HG03558 (cell line): ENCODE results near the gene SLC36A1.
"Not testable (repeated sequence)": the region's sequence is repeated elsewhere in the genome, so short reads cannot be mapped to it uniquely, and the experiment has no call there.

Source experiments
- ATAC-seq: cut with Tn5 transposase; IDR thresholded peaks from one replicate; pipeline ENCODE4 v1.9.1; 2021; ENCODE audit warnings: moderate number of reproducible peaks; ENCODE audit not compliant: unreplicated experiment; ENCODE audit errors: extremely low read depth

SLC36A1 gene

GRCh38 chr5:151447174-151448037, at the start of gene SLC36A1:
Gene SLC36A1 (plus strand): TSS chr5:151447603. CDS start chr5:151458793, 11,190 bp downstream.
- ATAC-seq, result no peak

DNA sequence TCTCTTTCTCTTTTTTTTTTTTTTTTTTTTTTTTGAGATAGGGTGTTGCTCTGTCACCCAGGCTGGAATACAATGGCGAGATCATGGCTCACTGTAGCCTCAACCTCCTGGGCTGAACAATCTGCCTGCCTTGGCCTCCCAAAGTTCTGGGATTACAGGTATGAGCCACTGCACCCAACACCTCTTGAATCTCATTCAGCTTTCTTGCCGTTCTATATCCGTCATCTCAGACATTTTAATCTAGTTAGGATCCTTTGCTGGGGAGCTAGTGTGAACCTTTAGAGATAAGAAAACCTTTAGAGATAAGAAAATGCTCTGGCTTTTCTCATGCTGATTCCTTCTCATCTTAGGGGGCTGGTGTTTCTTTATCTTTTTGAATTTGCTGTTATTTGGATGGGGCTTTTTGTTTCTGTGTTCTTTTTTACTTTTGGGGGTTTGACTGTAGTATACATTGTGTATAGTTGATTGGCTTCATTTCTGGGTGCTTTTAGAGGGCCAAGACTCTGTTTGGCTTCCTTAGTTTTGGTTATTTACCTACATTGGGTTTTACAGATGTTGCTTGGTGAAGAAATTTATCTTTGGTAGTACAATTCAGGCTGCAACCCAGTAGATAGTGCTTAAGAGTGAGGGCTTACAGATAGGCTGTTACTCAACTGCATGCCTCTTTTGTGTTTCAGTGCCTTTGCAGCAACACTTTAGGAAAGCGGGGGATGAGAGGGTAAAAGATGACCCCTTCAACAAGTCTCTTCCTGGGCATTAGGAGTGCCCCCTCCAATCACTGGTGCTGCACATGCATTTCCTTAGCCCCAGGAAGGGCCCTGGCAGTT, 41.9 kb upstream of the SLC36A1 start:
- no peak for ATAC-seq

- ATAC-seq, result no peak
These were observed 41.0 kb upstream of the SLC36A1 start for GRCh38 chr5:151406322-151406947.

DNA sequence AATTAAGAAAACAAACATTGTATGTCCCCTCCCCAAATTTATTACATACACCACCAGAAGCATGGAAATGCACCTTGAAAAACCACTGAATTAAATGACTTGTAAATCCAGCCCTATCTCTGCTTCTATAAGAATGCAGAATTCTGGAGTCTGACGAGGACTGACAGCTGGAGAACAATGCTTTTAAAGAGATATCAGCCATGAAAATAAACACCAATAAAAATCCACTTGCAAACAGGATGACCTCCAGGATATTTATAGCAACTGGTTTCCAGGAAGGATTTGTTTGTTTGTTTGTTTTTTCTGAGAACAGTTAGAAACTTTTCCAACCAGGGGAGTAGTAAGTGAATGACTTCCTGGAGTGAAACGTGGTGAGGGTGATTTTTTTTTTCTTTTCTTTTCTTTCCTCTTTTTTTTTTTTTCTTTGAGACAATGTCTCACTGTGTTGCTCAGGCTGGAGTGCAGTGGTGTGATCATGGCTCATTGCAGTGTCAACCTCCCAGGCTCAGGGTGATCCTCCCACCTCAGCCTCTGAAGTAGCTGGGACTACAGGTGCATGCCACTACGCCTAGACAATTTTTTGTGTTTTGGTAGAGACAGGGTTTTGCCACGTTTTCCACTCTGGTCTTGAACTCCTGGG, 38.7 kb upstream of the SLC36A1 start:
- no peak for ATAC-seq

DNA sequence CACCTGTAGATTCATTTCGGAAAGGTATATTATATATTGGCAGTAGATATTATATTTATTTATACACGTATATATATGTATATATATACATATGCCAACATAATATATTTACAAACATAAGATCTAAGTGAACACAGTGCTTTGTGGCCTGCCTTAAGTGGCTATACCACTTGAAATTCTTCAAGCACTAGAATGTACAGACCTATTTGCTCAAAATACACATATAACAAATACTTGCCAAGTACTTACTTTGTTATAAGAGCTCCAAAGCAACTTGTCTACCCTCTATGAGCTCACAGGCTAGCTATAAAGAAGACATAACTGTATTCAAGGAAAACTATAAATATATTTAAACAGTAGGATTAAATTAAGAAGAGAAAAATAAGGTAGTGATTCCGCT, 33.6 kb upstream of the SLC36A1 start:
- ATAC-seq, result no peak

GRCh38 chr5:151414536-151414935, 32.9 kb upstream of the SLC36A1 start:
- ATAC-seq, result no peak

GRCh38 chr5:151417712-151418111, 29.7 kb upstream of the SLC36A1 start:
- ATAC-seq, result no peak

DNA sequence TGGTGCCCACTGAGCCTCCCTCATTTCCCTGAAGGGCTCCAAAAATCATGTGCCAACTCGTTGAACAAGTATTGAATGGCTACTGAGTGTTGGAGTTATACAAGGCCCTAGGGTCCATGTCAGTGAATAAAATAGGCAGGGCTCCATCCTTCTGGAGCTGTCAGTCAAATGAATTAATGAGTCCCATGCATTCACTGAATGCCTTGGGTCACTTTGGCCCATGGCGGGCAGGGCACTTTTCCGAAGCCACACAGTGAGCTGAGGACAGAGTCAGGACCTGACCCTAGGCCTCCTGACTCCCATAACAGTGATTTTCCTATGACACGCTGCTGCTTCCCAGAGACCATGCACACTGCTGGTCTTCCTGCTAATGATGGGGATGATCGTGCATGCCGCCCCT, 27.3 kb upstream of the SLC36A1 start:
- ATAC-seq, result no peak

DNA sequence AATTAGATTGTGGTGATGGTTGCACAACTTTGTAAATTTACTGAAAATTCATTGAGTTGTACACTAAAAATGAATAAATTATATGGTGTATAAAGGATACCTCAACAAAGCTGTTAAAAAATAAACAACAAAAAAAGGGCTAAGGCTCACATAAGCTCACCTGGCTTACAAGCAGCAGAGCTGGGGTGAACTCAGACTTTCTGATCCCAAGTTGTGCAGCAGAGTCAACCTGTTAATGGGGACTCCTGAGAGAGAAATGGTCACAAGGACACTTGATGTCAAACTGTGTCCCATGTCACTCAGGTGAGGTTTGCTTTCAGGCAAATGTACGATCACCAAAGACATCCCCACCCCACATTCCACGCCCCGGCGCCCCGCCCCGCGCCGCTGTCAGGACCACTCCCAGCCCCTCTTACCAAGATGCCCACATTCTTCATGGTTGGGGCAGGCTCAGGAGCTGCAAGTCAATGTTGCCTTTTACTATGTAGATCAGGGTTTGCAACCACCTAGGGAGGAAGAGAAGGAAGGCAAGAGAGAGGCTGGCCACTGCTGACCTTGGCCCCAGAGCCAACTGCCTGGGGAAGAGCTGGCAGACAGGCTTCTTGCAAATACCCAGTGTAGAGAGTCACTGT, 22.4 kb upstream of the SLC36A1 start:
- no peak for ATAC-seq

- not testable (repeated sequence) for ATAC-seq
These were observed 21.1 kb upstream of the SLC36A1 start for GRCh38 chr5:151426347-151426746.

DNA sequence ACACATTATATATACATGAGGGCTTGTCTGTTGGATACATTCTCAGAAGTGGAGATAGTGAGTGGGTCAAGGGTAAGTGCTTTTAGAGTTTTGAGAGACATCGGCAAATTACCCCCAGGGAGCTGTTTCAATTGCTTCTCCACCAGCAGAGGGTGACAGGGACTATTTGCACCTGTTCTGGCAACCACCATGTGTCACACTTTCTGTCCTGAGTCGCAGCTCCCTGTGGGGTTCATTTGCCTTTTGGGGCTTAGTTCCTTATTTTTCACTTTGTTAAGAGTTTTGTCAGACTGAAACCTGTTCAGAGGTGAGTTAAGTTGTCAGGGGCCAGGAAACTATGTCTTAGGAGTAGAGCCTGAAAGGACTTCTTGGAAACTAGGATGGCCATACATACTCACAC, 20.1 kb upstream of the SLC36A1 start:
- ATAC-seq, result peak; percentile 97

DNA sequence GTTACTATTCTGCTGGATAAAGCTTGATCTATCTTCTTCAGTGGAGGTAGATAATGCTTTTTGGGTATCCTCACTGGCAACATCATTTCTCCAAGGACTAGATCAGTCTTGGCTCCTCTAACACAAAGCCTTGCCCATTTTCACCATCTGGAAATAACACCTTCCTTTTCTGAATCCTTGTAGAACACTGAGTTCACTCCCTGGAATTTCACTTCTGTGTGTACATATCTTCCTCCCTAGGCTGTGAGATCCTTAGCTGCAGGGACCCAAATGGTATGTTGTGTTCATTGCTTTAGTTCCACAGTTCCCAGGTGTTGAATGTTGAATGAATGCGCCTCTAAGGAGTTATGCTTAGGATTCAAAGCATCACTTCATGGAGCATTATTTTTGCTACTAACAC, 16.7 kb upstream of the SLC36A1 start:
- ATAC-seq, result no peak

GRCh38 chr5:151431666-151432065, 15.7 kb upstream of the SLC36A1 start:
- no peak for ATAC-seq

DNA sequence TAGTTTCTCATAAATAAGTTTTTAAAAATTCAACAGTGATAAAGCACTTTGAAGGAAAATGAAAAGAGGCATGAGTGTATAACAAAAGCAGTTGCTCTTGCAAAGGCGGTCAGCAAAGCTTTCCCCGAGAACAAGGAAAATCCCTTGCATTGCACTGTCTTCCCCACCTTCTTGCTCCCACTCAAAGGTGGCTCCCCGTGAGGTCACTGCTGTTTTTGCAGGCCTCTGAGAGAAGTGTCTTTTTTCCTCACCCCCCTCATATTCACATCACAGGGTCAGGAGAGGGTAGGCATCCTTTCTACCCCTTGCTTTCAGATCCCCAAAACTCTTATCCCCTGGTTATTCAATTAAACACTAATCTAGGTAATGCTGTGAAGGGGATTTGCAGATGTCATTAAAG, 15.2 kb upstream of the SLC36A1 start:
- ATAC-seq, result no peak

- ATAC-seq, result no peak
These were observed 12.7 kb upstream of the SLC36A1 start for GRCh38 chr5:151434570-151435237.

GRCh38 chr5:151448038-151448985, 909 bp downstream of the SLC36A1 start:
- no peak for ATAC-seq

DNA sequence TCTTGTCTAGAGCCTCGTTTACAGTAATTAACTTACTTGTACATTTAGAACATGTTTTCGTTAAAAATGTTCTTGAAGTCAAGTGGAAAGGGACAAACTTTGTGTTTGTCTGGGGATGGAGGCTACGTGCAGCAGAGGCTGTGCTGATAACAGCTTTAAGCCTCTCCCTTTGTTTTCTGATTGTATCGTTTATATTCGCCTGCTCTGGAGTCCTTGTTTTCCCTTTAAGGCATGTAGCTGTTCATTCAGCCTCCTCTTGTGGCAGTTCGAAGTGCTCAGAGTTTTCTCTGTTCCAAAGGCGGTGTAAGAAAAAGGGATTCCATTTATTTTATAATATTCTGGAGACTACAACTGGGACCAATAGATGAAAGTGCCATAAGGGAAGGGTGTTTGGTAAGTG, 1.9 kb downstream of the SLC36A1 start:
- ATAC-seq, result no peak

GRCh38 chr5:151449839-151450238, 2.4 kb downstream of the SLC36A1 start:
- no peak for ATAC-seq
